Upper lobe of left lung (tissue), 6 donors: ENCODE results near the gene JCAD. TPM values are rescaled to one million over a fixed set of nuclear protein-coding genes. Genes with fewer than 3 reads are reported as not detected.
"Not testable (repeated sequence)": the region's sequence is repeated elsewhere in the genome, so short reads cannot be mapped to it uniquely, and the experiment has no call there.

Source experiments
- ATAC-seq, 2 donors: fragments of 200-7000 bp; cut with Tn5 transposase; one replicate each; pipeline ENCODE4 v1.9.1; 2022; ENCODE audit warnings: mild to moderate bottlenecking in 2 of 2, moderate library complexity in 2 of 2; ENCODE audit not compliant: low FRiP score in 2 of 2
- DNase-seq, 2 donors: peaks; one replicate each; pipeline ENCODE4 v3.0.0-alpha.2; 2019 to 2020
- H3K27ac ChIP-seq, 4 donors: fragments of 200-600 bp; sonication (generic); one replicate each; pipeline ENCODE4 v1.5.1; 2016 to 2019
- H3K27me3 ChIP-seq, 4 donors: fragments of 200-600 bp; sonication (generic); one replicate each; pipeline ENCODE4 v1.5.1; 2017 to 2019
- H3K36me3 ChIP-seq, 4 donors: fragments of 200-600 bp; sonication (generic); one replicate each; pipeline ENCODE4 v1.5.1; 2016 to 2019
- H3K4me1 ChIP-seq, 4 donors: fragments of 200-600 bp; sonication (generic); one replicate each; pipeline ENCODE4 v1.5.1; 2018 to 2019
- H3K4me3 ChIP-seq, 4 donors: fragments of 200-600 bp; sonication (generic); one replicate each; pipeline ENCODE4 v1.5.1; 2017 to 2019; ENCODE audit warnings: mild to moderate bottlenecking in 2 of 4, moderate library complexity in 1 of 4
- H3K9me3 ChIP-seq, 4 donors: fragments of 200-600 bp; sonication (generic); one replicate each; pipeline ENCODE4 v1.5.1; 2018 to 2019
- CTCF ChIP-seq, 6 experiments: fragments of 450-650 bp in 4 of 6; fragments of 200-600 bp in 2 of 6; sonication (generic) in 2 of 6; IDR thresholded peaks; one replicate each; pipeline ENCODE4 v1.5.1; 2016 to 2019; ENCODE audit warnings: antibody characterized with exemption in 6 of 6
- EP300 ChIP-seq, 4 donors: sonication (generic); formaldehyde crosslinking; IDR thresholded peaks; one replicate each; pipeline ENCODE4 v1.5.1; 2017; ENCODE audit warnings: antibody characterized with exemption in 4 of 4, control low read depth in 2 of 4
- POLR2A ChIP-seq, 4 donors: fragments of 450-650 bp; IDR thresholded peaks; one replicate each; pipeline ENCODE4 v1.5.1; 2016 to 2017; ENCODE audit warnings: antibody characterized with exemption in 4 of 4, mild to moderate bottlenecking in 2 of 4
- POLR2AphosphoS5 ChIP-seq, 2 donors: sonication (generic); formaldehyde crosslinking; IDR thresholded peaks; one replicate each; pipeline ENCODE4 v1.5.1; 2017; ENCODE audit warnings: antibody characterized with exemption in 2 of 2
- WGBS, 2 donors: methylation state at CpG; one replicate each; pipeline ENCODE4 v1.1.5; 2017 to 2018; 5-methylcytosine and 5-hydroxymethylcytosine counted together
- total RNA-seq, 6 donors: library from RNA; depleted of rRNA in 4 of 6; stranded (reverse); fragments of >200 nt in 4 of 6; gene quantifications; one replicate each; pipeline versions ENCODE4 v1.1.0 to v1.2.1, GENCODE V29; 2016 to 2021
- donor health status: DM: no; HTN: no; CAD: no; lungs with moderate emphysema.
- donor health status: DM: no; HTN: yes; CAD: no; lungs with severe emphysema.

The JCAD gene
- total RNA-seq, 6 donors from 2014 or later = 16.8 to 83.7 (median 37.6) TPM

GRCh38 chr10:30026578-30026977, 32.8 kb downstream of the JCAD start:
- ATAC-seq (peak; percentile 19 to 39), DNase-seq (peak in 1 of 2 donors; percentile 38)
- no peaks in the 10 kb centered on the region for H3K27me3 ChIP-seq
- H3K4me1 ChIP-seq = peaks cover 43 to 59% (median 46%) of the 10 kb centered on the region in 4 donors
- peak overlapping the region; percentile 48 to 86 (median 76) for H3K27ac ChIP-seq
- WGBS, 2 donors = 80% methylated on average over 10 of the region's 10 CpGs; no CpG with 5 or more reads in 1 of the 2 donors
- TF ChIP-seq EP300 (IDR thresholded peaks at IDR 0.05) (no peak), POLR2AphosphoS5 (IDR thresholded peaks at IDR 0.05) (no peak), POLR2A (IDR thresholded peaks at IDR 0.05) (no peak), CTCF (IDR thresholded peaks at IDR 0.05) (no peak)
- peak overlapping the region in 2 of 4 donors; percentile 20 to 31 for H3K4me3 ChIP-seq
- peaks cover 0 to 29% (median 0%) of the 10 kb centered on the region in 4 donors for H3K36me3 ChIP-seq
- no peaks in the 10 kb centered on the region for H3K9me3 ChIP-seq

DNA sequence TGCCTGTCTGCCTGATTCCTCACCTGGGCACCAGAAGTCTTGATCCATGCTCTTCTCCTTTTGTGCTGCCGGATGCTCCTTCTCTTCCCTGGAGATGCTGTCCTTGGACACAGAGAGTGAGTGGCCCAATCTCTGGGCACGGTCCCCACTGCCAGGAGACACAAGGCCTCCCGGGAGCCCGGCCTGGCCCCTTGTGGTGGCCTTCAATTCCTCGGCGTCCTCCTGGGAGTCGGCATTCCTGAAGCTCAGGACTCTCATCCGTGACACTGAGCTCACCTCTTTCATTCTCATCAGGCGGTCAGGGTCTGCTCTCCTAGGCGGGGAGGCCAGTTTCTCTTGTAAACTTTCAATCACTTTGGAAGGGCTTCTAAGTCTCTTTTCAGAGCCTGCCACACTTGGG, 33.3 kb downstream of the JCAD start:
- Histone ChIP-seq H3K9me3 (no peaks in the 10 kb centered on the region), H3K4me3 (no peak overlapping the region), H3K4me1 (peaks cover 43 to 59% (median 46%) of the 10 kb centered on the region in 4 donors), H3K27me3 (no peaks in the 10 kb centered on the region), H3K36me3 (peaks cover 0 to 29% (median 0%) of the 10 kb centered on the region in 4 donors), H3K27ac (peak overlapping the region; percentile 48 to 86 (median 76))
- ATAC-seq = no peak
- DNase-seq = peak in 1 of 2 donors; percentile 46
- WGBS, 2 donors = 89 to 93% methylated on average over 10 of the region's 10 CpGs
- TF ChIP-seq POLR2AphosphoS5 (IDR thresholded peaks at IDR 0.05) = no peak
- no peak for TF ChIP-seq POLR2A (IDR thresholded peaks at IDR 0.05)
- TF ChIP-seq EP300 (IDR thresholded peaks at IDR 0.05) = no peak
- TF ChIP-seq CTCF (IDR thresholded peaks at IDR 0.05) = no peak

DNA sequence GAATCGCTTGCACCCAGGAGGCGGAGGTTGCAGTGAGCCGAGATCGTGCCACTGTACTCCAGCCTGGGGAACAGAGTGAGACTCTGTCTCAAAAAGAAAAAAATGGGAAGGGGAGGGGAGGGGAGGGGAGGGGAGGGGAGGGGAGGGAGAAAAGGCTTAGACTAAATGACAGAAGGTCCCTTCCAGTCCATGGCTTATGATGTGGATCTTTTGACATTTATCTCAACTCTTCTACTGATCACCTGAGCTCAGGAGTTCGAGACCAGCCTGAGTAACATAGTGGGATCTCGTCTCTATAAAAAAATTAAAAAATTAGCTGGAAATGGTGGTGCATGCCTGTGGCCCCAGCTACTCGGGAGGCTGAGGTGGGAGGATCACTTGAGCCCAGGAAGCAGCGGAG, 34.0 kb downstream of the JCAD start:
- not testable (repeated sequence) for ATAC-seq, H3K9me3 ChIP-seq, DNase-seq, H3K4me3 ChIP-seq, H3K27me3 ChIP-seq
- H3K27ac ChIP-seq = peak overlapping the region in 2 of 4 donors; percentile 69 to 86
- H3K4me1 ChIP-seq = peaks cover 40 to 52% (median 44%) of the 10 kb centered on the region in 4 donors
- peaks cover 0 to 29% (median 0%) of the 10 kb centered on the region in 4 donors for H3K36me3 ChIP-seq
- 89 to 93% methylated on average over 8 of the region's 8 CpGs for WGBS, 2 donors

GRCh38 chr10:30022590-30022989, 36.8 kb downstream of the JCAD start:
- no peak for TF ChIP-seq POLR2A (IDR thresholded peaks at IDR 0.05)
- no peak for TF ChIP-seq CTCF (IDR thresholded peaks at IDR 0.05)
- no peak for TF ChIP-seq POLR2AphosphoS5 (IDR thresholded peaks at IDR 0.05)
- TF ChIP-seq EP300 (IDR thresholded peaks at IDR 0.05) = no peak
- Histone ChIP-seq H3K4me1 (peaks cover 16 to 30% (median 18%) of the 10 kb centered on the region in 4 donors), H3K4me3 (no peak overlapping the region), H3K36me3 (peaks cover 0 to 19% (median 0%) of the 10 kb centered on the region in 4 donors), H3K27me3 (no peaks in the 10 kb centered on the region), H3K27ac (no peak overlapping the region), H3K9me3 (no peaks in the 10 kb centered on the region)
- WGBS, 2 donors = 85 to 88% methylated on average over 6 of the region's 6 CpGs
- DNase-seq (no peak), ATAC-seq (no peak)

- Histone ChIP-seq H3K27me3 (no peaks in the 10 kb centered on the region), H3K27ac (no peak overlapping the region), H3K4me3 (no peak overlapping the region), H3K9me3 (no peaks in the 10 kb centered on the region), H3K36me3 (peaks cover 0 to 24% (median 0%) of the 10 kb centered on the region in 4 donors), H3K4me1 (peaks cover 0 to 18% (median under 1%) of the 10 kb centered on the region in 4 donors)
- no peak for TF ChIP-seq CTCF (IDR thresholded peaks at IDR 0.05)
- TF ChIP-seq POLR2A (IDR thresholded peaks at IDR 0.05) = no peak
- no peak for TF ChIP-seq EP300 (IDR thresholded peaks at IDR 0.05)
- TF ChIP-seq POLR2AphosphoS5 (IDR thresholded peaks at IDR 0.05) = no peak
- no peak for ATAC-seq
- no peak for DNase-seq
These were observed 39.9 kb downstream of the JCAD start for GRCh38 chr10:30019468-30019867.
